Measurements from ENCODE around the gene ANTXRL. TPM values are rescaled to one million over a fixed set of nuclear protein-coding genes. Genes with fewer than 3 reads are reported as not detected.
"Not testable (repeated sequence)": the region's sequence is repeated elsewhere in the genome, so short reads cannot be mapped to it uniquely, and the experiment has no call there.

ANTXRL gene
- total RNA-seq, 1 donor, result not detected

- TF ChIP-seq, protein P1, sequence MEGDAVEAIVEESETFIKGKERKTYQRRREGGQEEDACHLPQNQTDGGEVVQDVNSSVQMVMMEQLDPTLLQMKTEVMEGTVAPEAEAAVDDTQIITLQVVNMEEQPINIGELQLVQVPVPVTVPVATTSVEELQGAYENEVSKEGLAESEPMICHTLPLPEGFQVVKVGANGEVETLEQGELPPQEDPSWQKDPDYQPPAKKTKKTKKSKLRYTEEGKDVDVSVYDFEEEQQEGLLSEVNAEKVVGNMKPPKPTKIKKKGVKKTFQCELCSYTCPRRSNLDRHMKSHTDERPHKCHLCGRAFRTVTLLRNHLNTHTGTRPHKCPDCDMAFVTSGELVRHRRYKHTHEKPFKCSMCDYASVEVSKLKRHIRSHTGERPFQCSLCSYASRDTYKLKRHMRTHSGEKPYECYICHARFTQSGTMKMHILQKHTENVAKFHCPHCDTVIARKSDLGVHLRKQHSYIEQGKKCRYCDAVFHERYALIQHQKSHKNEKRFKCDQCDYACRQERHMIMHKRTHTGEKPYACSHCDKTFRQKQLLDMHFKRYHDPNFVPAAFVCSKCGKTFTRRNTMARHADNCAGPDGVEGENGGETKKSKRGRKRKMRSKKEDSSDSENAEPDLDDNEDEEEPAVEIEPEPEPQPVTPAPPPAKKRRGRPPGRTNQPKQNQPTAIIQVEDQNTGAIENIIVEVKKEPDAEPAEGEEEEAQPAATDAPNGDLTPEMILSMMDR (IDR thresholded peaks at IDR 0.05; ENCODE audit: insufficient read depth, low read depth, low read length), result no peak
- DNase-seq (ENCODE audit: low read depth), result no peak
- no peak overlapping the region for H3K4me3 ChIP-seq (ENCODE audit: low read depth, low read length)
Measured at GRCh38 chr10:46296641-46297141, 9.9 kb downstream of the ANTXRL start.

DNA sequence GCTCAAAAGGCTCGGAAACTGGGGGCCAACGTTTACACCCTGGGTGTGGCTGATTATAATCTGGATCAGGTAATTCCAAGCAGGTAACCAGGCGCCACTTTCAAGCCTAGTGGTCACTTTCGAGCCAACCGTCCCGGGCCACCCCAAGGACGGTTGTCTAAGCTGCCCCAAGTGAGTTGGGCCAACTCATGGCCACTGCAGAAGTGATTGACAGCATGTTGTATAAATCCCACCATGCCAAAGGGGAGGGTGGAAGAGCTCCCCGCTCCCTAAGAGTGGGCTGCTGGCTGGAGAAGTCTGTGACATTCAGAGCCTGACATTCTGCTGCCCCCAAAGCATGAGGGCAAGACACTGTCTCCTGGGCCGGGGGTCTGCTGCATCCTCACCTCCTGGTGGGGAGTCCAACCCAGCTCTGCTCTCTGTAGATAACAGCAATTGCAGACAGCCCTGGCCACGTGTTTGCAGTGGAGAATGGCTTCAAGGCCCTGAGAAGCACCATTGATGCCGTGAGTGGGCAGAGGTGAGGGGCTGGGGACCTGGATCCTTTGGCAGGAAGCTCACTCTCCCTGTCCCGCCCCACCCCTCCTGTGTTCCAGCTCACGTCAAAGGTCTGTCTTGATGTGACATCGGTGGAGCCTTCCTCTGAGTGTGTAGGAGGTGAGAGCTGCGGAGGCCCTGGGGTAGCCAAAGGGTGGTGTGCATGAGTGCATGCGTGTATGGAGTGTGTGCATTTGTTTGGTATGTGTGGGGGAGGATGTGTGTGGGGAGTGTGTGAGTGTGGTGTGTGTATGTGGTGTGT lies 10.8 kb downstream of the ANTXRL start:
- H3K4me3 ChIP-seq (ENCODE audit: low read depth, low read length), result no peak overlapping the region
- DNase-seq (ENCODE audit: low read depth), result no peak
- TF ChIP-seq, protein P1 (IDR thresholded peaks at IDR 0.05; ENCODE audit: insufficient read depth, low read depth, low read length), result no peak

DNA sequence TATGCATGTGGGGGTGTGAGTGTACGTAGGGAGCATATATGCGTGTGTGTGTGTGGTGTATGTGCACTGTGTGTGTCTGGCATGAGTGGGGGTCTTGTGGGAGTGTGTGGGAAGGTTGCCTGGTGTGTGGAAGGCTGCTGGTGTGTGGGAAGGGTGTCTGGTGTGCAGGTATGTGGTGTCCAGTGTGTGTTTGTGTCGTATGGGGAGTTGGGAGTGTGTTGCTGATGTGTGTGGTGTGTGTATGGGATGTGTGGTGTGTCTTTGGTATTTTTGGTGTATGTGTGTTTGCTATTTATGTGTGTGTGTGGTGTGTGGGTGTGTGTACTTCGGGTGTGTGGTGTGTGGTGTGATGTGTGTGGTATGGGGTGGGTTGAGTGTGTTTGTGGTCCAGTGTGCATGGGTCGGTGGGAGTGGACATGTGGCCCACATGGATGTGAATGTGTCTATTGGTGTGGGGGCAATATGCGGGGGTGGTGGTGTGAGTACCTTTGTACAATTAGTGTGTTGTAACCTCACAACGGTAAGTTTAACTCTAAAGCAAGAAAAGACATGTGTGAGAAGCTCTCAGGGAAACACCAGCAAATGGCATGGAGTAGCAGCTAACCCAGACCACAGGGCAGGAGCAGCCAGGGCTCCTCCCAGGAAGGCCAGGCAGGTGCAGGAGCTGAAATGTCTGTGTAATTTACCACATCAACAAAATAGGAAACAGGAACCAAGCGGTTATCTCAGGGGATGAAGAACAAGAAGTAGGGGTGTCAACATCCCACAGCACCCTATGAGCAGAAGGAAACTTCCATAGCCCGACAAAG lies 11.9 kb downstream of the ANTXRL start:
- no peak overlapping the region for H3K4me3 ChIP-seq (ENCODE audit: low read depth, low read length)
- no peak for DNase-seq (ENCODE audit: low read depth)
- TF ChIP-seq, protein P1 (IDR thresholded peaks at IDR 0.05; ENCODE audit: insufficient read depth, low read depth, low read length), result no peak

- TF ChIP-seq, protein P1 (IDR thresholded peaks at IDR 0.05; ENCODE audit: insufficient read depth, low read depth, low read length), result no peak
- no peak for DNase-seq (ENCODE audit: low read depth)
- H3K4me3 ChIP-seq (ENCODE audit: low read depth, low read length), result no peak overlapping the region
Measured at GRCh38 chr10:46299286-46299535, 12.4 kb downstream of the ANTXRL start.

- H3K4me3 ChIP-seq (ENCODE audit: low read depth, low read length), result no peak overlapping the region
- TF ChIP-seq, protein P1 (IDR thresholded peaks at IDR 0.05; ENCODE audit: insufficient read depth, low read depth, low read length), result no peak
- no peak for DNase-seq (ENCODE audit: low read depth)
Measured at GRCh38 chr10:46299536-46300369, 13.0 kb downstream of the ANTXRL start.

GRCh38 chr10:46300370-46300711 lies 13.5 kb downstream of the ANTXRL start:
- DNase-seq (ENCODE audit: low read depth); H3K4me3 ChIP-seq (ENCODE audit: low read depth, low read length): not testable (repeated sequence)
